IPS-18a (cell line): ENCODE results near the gene APLP2.
"Not testable (repeated sequence)": the region's sequence is repeated elsewhere in the genome, so short reads cannot be mapped to it uniquely, and the experiment has no call there.

ENCODE experiments used
- H3K27ac ChIP-seq: one replicate; pipeline ENCODE4 v1.5.1; 2013; ENCODE audit warnings: low read length
- H3K27me3 ChIP-seq: one replicate; pipeline ENCODE4 v1.6.1; 2013; ENCODE audit warnings: mild to moderate bottlenecking, low read length; ENCODE audit not compliant: control insufficient read depth, insufficient read depth
- H3K36me3 ChIP-seq: one replicate; pipeline ENCODE4 v1.6.1; 2013; ENCODE audit warnings: low read depth, low read length; ENCODE audit not compliant: control insufficient read depth
- H3K4me1 ChIP-seq: one replicate; pipeline ENCODE4 v1.6.1; 2013; ENCODE audit warnings: low read depth, low read length; ENCODE audit not compliant: control insufficient read depth
- H3K4me3 ChIP-seq: one replicate; pipeline ENCODE4 v1.5.1; 2013; ENCODE audit warnings: low read length
- H3K9ac ChIP-seq: one replicate; pipeline ENCODE4 v1.6.1; 2013; ENCODE audit warnings: mild to moderate bottlenecking, low read length, moderate library complexity
- H3K9me3 ChIP-seq: one replicate; pipeline ENCODE4 v1.6.1; 2013; ENCODE audit warnings: low read depth, low read length; ENCODE audit not compliant: control insufficient read depth

The APLP2 gene

DNA sequence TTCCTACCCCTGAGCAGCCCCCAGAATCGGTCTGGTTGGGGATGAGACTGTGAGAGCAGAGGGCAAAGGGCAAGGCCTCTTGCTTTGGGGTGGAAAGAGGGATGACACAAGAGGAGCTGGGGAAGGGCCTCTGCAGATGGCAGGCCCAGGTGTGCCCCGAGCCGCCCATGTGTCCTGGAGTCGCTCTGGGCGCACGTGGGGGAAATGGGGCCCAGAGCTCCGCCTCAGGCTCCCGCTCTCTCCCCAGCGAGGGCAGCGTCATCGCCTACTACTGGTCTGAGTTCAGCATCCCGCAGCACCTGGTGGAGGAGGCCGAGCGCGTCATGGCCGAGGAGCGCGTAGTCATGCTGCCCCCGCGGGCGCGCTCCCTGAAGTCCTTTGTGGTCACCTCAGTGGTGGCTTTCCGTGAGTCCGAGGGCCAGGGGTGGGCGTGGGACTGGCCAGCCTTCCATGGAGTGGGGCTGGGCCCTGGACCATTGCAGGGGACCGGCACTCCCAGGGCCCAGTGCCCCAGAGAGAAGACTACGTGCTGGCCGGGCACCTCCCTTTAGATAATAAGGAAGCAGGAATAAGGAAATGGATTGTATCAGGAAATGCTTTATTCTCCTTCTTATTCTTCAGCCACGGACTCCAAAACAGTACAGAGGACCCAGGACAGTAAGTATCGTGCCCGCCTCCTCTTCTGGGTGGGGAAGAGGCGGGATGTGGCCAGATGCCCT lies 120.0 kb downstream of the APLP2 start:
- Histone ChIP-seq H3K4me1 (no peaks in the 10 kb centered on the region), H3K9ac (no peak overlapping the region), H3K9me3 (no peaks in the 10 kb centered on the region), H3K27me3 (no peaks in the 10 kb centered on the region), H3K36me3 (peaks cover 1% of the 10 kb centered on the region), H3K27ac (no peak overlapping the region), H3K4me3 (no peak overlapping the region)

DNA sequence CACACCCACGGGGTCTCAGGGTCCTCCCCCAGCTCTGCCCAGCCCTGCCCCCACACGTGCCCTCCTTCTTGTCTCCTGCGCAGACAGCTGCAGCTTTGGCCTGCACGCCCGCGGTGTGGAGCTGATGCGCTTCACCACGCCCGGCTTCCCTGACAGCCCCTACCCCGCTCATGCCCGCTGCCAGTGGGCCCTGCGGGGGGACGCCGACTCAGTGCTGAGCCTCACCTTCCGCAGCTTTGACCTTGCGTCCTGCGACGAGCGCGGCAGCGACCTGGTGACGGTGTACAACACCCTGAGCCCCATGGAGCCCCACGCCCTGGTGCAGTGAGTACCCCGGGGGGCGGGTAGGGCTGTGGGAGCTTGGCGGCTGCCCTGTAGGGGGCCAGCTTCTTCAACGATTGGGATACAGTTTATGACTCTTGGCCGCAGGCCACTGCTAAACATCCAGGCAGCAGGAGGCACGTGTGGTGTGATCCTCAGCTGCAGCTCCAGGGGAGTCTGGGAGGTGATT lies 120.7 kb downstream of the APLP2 start:
- Histone ChIP-seq H3K27me3 (no peaks in the 10 kb centered on the region), H3K36me3 (peaks cover 7% of the 10 kb centered on the region), H3K9me3 (no peaks in the 10 kb centered on the region), H3K27ac (no peak overlapping the region), H3K4me1 (no peaks in the 10 kb centered on the region), H3K9ac (no peak overlapping the region), H3K4me3 (no peak overlapping the region)

DNA sequence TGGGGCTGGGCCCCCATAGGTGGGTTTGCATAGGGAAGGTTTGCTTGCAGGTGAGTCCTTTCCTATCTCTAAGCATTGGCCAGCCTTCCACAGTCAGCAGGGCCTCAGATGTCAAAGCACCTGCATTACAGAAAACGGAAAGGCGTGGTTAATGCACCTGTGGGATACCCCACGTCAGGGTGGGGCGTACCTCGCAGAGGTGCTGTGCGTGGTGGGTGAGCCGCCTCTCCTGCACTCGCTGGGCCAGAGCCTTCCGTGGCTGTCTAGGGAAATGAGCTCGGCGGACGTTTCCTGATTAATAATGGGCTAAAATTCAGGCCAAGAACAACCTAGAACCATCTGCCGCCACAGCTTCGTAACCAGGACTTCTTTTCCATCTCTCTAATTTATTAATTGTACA lies 122.2 kb downstream of the APLP2 start:
- peaks cover 10% of the 10 kb centered on the region for H3K36me3 ChIP-seq
- no peaks in the 10 kb centered on the region for H3K4me1 ChIP-seq
- no peak overlapping the region for H3K27ac ChIP-seq
- no peak overlapping the region for H3K4me3 ChIP-seq
- no peaks in the 10 kb centered on the region for H3K27me3 ChIP-seq
- H3K9ac ChIP-seq = no peak overlapping the region
- H3K9me3 ChIP-seq = no peaks in the 10 kb centered on the region

DNA sequence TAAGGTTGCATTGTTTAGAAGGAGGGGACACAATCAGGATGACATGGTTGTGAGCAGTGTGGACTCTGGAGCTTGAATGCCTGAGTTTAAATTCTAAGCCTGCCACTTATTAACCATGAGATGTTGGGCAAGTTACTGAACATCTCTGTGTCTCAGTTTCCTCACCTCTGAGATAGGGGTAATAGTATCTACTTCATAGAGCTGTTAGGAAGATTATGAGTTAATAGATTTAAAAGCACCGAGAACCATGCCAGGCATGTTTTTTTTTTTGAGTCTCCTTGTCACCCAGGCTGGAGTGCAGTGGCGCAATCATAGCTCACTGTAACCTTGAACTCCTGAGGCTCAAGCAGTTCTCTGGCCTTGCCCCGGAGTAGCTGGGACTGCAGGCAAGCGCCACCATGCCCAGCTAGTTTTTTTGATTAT lies 123.2 kb downstream of the APLP2 start:
- H3K9me3 ChIP-seq = no peaks in the 10 kb centered on the region
- H3K4me1 ChIP-seq = no peaks in the 10 kb centered on the region

DNA sequence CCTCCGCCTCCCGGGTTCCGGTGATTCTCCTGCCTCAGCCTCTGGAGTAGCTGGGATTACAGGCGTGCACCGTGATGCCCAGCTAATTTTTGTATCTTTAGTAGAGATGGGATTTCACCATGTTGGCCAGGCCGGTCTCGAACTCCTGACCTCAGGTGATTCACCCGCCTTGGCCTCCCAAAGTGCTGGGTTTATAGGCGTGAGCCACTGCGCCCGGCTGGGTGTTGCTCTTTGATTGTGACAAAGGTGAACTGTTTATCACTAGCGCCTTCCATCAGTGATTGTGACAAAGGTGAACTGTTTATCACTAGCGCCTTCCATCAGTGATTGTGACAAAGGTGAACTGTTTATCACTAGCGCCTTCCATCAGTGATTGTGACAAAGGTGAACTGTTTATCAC lies 123.9 kb downstream of the APLP2 start:
- H3K9me3 ChIP-seq, H3K27ac ChIP-seq, H3K27me3 ChIP-seq, H3K4me1 ChIP-seq, H3K4me3 ChIP-seq, H3K9ac ChIP-seq: not testable (repeated sequence)
- H3K36me3 ChIP-seq = peaks cover 13% of the 10 kb centered on the region

More for the DNA sequence above, 123.2 kb downstream of the APLP2 start:
- Histone ChIP-seq H3K4me3 (no peak overlapping the region), H3K27me3 (no peaks in the 10 kb centered on the region), H3K36me3 (peaks cover 13% of the 10 kb centered on the region), H3K9ac (no peak overlapping the region), H3K27ac (no peak overlapping the region)
